HG02884 (cell line): Measurements from ENCODE around the gene SLC6A3.

ENCODE experiments used
- ATAC-seq: cut with Tn5 transposase; IDR thresholded peaks from one replicate; pipeline ENCODE4 v1.9.1; 2021; ENCODE audit warnings: mild to moderate bottlenecking, moderate library complexity; ENCODE audit not compliant: unreplicated experiment

SLC6A3 gene

GRCh38 chr5:1357946-1358725 lies 87.1 kb downstream of the SLC6A3 start:
- no peak for ATAC-seq

- no peak for ATAC-seq
Measured at GRCh38 chr5:1356873-1357787, 88.1 kb downstream of the SLC6A3 start.

- no peak for ATAC-seq
Measured at GRCh38 chr5:1354576-1354975, 90.7 kb downstream of the SLC6A3 start.

GRCh38 chr5:1352231-1353219 lies 92.7 kb downstream of the SLC6A3 start:
- ATAC-seq = no peak

GRCh38 chr5:1351156-1351555 lies 94.1 kb downstream of the SLC6A3 start:
- ATAC-seq = no peak

GRCh38 chr5:1349246-1349645 lies 96.0 kb downstream of the SLC6A3 start:
- ATAC-seq = no peak

GRCh38 chr5:1348986-1349245 lies 96.3 kb downstream of the SLC6A3 start:
- ATAC-seq = no peak

GRCh38 chr5:1347571-1347970 lies 97.7 kb downstream of the SLC6A3 start:
- no peak for ATAC-seq

- no peak for ATAC-seq
Measured at GRCh38 chr5:1346627-1347440, 98.4 kb downstream of the SLC6A3 start.

- no peak for ATAC-seq
Measured at GRCh38 chr5:1345876-1346626, 99.2 kb downstream of the SLC6A3 start.

- ATAC-seq = peak; percentile 79
Measured at GRCh38 chr5:1344975-1345838, 100.0 kb downstream of the SLC6A3 start, which contains the start of gene CLPTM1L. CLPTM1L (minus strand) TSS chr5:1345099; CDS start chr5:1344841, 258 bp downstream.

GRCh38 chr5:1343931-1344901 lies 101.0 kb downstream of the SLC6A3 start:
- peak; percentile 12 for ATAC-seq

GRCh38 chr5:1343315-1343751 lies 101.9 kb downstream of the SLC6A3 start:
- no peak for ATAC-seq
